Frontal cortex (tissue), 4 donors: ENCODE measurements around the gene RAB8B. TPM values are rescaled to one million over a fixed set of nuclear protein-coding genes. Genes with fewer than 3 reads are reported as not detected.

ENCODE experiments used
- DNase-seq, 2 donors: peaks; one replicate each; pipeline ENCODE4 v3.0.0; 2012; ENCODE audit warnings: low spot score in 2 of 2
- FAIRE-seq: peaks from 2 replicates; lab custom pipeline; 2012; peaks lifted over from hg19 to GRCh38; lab: Jason Lieb, UNC
- total RNA-seq: library from RNA; depleted of rRNA; stranded (reverse); fragments of >200 nt; gene quantifications from one replicate; pipeline ENCODE4 v1.2.3, GENCODE V29; 2014
- donor health status: control.
- donor health status: control.
- donor health status: control.

Gene RAB8B
- total RNA-seq, 1 donor from 2014 or later: 110 TPM

DNA sequence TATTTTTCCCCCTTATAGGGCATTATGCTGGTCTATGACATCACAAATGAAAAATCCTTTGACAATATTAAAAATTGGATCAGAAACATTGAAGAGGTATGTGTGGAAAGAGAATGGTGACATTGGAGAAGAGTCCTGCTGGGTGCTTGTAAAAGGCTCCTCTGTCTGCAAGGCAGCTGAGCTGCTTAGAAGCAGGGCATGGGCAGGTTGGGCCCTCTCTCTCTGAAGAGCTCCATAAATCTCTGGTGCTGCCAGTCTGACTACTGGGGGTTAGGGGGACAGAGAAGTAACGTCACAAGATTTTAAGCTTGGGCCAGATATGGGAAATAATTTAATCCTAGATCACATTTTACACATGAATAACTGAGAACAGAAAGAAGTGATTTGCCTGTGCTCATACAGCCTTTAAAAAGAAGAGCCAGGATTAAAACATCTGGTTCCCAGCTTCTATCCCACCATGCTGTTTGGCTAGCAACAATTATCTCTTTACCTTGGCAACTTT, 66.1 kb downstream of the RAB8B start:
- DNase-seq: no peak

DNA sequence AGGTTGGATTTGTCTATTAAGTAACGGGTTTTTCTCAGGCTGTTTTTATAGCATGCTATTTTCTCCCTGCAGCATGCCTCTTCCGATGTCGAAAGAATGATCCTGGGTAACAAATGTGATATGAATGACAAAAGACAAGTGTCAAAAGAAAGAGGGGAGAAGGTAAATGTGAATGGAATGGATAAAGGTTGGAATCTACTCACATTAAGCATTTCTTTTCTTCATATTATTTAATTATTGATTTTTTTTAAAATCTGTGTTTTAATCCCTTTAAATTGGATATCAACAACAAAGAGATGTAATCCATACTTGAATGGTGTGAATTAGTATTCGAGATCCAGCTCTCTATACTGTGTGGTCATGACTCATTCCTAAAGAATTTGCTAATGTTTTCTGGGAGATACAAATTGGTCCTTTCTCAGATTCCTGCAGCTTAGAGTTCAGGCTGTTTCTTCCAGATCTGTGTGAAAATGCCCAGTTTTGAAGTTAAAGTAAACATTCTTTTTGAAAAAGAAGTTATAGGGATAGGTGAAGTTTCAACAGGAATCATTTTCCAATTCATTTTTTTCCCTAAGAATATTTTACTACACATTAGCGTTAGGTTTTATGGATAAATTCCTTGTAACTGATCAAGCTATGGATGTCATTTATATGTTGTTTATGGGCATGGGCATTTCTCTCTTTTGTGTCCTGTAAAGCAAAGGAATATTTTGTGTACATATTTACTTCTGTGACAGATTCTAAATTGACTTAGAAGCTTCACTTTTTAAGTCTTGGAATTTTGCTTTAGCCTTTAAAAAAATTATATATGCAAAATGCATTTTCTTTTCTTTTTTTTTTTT, 67.2 kb downstream of the RAB8B start:
- DNase-seq (no peak), FAIRE-seq (no peak)

More for the DNA sequence above, 66.1 kb downstream of the RAB8B start:
- no peak for FAIRE-seq

DNA sequence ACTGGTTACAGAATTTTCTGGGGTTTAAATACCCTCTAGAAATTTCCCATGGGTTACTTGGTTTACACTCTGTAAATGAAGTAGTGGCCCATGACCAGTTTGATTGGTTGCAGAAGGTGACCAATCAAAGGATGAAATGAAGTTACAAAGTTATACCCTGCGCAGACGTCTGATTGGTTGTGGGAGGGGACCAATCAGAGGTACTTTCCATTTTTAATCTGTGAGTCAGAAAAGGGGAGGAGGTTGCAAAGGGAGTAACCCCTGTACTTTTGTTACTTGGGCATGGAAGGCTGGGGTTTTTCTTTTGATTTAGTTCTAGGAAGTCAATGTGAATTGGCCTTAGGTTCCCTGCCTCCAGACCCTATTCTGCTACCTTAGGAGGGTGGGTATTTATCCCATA, 69.3 kb downstream of the RAB8B start:
- FAIRE-seq: no peak

DNA sequence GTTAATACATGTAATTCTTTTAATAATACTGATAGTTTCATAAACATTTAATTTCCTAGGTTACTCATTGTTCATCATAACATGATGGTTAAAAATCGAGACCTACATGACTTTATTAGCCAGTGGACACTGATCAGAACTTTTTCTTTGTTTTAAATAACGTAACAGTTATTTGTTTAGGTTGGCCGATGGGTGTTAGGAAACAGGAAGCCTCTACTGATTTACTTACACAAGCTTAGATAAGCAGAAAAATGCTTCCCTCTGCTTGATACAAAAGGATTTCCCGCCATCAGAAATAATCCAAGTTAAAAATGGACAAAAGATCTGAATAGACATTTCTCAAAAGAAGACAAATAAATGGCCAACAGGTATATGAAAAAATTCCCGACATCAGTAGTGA, 71.4 kb downstream of the RAB8B start:
- DNase-seq: no peak
- no peak for FAIRE-seq

More for the DNA sequence above, 69.3 kb downstream of the RAB8B start:
- DNase-seq: no peak

DNA sequence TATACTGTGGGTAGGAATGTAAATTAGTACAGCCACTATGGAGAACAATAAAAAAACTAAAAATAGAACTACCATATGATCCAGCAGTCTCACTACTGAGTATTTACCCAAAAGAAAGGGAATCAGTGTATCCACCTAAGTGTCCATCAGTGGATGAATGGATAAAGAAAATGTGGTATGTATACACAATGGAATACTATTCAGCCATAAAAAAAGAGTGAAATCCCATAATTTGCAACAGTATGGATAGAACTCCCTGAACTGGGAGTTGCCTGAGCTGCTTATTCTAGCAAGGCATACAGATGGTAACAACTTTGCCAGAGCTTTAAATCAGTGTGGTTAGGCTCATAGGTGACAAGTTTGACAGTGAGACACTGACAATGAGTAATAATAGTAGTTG, 71.9 kb downstream of the RAB8B start:
- FAIRE-seq (no peak), DNase-seq (no peak)

DNA sequence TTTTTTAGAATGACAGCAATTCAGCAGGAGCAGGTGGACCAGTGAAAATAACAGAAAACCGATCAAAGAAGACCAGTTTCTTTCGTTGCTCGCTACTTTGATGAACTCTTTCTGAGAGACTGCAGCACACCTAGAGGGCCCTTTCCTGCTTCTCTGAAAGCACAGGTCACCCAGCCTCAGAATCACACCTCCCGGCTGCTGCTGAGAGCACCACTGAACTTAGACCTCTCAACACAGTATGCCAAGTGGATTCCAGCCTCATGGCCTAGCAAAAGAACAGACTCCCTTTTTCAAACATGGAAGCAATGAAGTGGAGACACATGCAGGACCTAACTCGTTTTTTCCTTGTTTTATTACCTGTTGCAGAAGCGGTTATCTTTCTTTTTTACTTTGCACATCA, 74.1 kb downstream of the RAB8B start:
- DNase-seq: no peak
- no peak for FAIRE-seq

DNA sequence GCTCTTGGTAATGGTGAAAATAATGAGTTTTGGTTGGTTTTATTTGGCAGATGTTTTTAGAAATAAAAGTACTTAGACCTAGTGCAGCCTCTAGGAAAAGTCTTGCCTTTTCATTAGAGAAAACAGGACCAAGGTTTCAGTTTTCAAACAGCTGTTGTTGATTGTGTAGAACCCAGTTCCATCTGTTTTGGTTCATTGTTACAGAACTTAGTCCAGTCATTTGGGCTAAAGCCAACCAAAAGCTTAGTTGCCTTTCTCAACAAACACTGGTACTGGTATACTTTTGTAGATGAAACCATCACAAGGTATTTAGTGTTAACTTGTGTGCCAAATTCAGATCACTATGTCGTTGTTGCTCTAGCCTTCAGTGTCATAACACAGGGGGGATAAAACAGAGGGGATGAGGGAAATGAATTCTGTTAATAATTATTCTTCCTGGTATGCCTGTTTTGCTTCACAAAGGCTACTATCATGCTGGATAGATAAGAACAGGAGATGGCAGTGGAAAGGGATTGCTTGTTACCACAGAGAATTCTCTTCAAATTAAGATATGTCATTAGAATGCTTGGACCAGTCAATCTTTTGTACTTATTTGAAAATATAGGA, 75.4 kb downstream of the RAB8B start:
- no peak for DNase-seq
- no peak for FAIRE-seq

DNA sequence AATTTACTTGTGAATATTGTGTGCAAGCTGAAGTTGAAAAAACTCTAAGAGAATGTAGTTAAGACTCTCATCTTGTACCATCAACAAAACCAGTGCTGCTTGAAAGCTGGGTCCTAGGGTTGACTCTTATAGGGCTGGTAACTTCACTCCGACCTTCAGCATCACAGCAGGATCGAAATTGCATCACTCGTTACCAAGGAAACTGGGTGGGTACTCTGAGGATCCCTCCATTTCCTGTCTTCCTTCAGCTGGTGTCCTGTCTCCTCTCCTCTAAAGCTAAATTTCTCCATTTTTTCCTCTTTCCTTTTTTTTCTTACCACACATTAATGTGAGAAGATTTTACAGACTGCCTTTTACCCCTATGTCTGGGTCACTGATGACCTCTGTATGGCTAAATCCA, 85.0 kb downstream of the RAB8B start:
- no peak for FAIRE-seq

DNA sequence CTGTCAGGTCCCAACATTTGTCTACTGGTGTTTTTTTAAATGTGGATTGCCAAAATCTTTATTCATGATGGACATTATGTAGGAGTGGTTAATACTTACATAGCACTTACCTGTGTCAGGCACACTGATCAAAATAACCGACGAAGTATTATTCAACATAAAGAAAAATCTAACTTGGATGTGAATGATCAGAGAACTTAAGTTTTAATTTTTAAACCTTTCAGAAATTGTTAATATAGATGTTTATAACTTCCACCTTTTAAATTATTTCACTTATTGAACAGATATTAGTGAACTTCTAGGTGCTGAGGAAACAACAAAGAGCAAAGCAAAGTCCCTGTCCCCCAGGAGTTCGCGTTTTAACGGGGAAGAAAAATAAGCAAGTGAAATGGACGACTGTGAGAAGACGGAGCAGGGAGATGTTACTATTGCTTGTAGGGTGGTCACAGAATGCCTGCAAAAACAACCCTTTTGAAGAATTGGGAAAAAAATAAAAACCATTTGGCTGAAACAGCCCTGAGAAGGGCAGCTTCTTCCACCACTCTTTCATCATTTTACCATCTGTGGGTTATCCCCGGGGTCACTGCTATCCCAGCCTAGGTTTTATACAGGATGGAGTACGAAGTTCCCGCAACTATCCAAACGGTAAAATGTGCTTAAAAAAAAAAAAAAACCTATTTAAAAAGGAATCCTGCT, 87.1 kb downstream of the RAB8B start:
- FAIRE-seq (no peak), DNase-seq (no peak)

More for the DNA sequence above, 85.0 kb downstream of the RAB8B start:
- no peak for DNase-seq

DNA sequence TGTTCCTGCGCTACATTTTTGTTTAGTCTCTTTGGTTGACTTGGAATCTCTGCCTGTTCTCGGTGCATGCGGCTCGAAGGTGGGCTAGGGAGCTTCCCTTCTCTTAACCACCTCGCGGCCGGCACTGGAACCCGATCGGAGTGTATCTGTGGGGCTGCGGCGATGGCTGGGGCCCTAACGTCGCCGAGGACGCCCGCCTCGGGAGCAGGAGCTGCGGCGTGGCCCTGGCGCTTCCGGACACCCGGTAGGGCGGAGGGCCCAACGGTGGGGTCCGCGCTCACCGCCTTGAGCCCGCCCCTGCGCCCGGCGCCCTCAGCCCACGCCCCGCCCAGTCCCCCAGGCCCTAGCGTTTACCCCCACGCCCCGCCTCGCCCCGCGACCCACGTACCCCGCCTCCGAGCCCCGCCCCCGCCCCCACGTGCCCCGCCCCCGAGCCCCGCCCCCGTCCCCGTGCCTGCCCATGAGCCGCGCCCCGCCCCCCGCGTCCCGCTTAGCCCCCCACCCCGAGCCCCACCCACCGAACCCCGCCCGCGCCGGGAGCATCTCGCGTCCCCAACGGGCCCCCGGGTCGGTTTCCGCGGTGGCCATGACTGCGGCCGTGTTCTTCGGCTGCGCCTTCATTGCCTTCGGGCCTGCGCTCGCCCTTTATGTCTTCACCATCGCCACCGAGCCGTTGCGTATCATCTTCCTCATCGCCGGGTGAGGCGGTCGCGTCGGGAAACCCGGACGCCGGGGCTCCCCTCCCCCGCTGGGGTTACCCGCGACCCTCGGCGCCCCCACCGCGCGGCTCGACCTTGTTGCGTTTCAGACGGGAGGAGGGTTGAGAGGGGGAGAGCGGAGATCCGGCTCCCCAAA, 87.9 kb downstream of the RAB8B start, which contains the start of gene APH1B:
TSS of gene APH1B (plus strand) at position 568 of the 855 bp plus-strand sequence. CDS start at position 587, 19 bp downstream.
- DNase-seq (peak; percentile 81 to 87), FAIRE-seq (no peak)

DNA sequence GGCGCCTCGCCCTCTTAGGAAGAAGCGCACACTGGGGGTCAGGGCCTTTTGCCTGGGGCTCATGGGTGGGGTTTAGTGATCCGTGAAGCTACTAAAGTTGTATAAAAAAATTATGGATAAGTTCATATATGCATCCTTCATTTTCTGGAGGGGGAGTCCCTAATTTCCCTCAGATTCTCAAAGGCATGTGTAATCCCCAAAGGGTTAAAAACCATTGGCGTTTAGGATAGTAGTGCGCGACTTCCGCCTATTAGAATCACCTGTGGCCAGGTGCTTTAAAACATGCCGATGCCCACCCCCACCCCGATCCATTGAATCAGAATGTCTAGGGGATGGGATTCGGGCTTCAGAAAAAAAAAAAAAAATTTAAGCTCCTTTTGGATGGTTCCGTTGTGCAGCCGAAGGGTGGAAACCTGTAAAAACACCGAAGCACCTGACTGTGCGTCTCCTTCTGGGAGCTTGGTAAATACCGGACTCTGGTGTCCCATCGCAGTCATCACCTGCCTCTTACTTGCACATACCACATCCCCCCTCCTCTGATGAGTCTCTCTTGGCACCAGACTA, 88.6 kb downstream of the RAB8B start:
- FAIRE-seq: no peak
- no peak for DNase-seq

DNA sequence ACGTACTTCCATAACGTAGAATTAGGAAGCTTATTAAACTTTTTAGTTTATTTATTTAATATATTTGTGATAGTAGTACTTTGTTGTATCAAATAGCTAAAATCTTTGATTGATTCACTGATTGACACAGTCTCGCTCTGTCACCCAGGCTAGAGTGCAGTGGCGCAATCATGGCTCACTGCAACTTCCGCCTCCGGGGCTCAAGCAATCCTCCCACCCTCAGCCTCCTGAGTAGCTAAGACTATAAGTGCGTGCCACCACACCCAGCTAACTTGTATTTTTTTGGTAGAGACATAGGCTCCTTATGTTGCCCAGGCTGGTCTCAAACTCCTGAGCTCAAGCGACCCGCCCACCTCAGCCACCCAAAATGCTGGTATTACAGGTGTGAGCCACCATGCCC, 93.7 kb downstream of the RAB8B start:
- no peak for DNase-seq
- no peak for FAIRE-seq

DNA sequence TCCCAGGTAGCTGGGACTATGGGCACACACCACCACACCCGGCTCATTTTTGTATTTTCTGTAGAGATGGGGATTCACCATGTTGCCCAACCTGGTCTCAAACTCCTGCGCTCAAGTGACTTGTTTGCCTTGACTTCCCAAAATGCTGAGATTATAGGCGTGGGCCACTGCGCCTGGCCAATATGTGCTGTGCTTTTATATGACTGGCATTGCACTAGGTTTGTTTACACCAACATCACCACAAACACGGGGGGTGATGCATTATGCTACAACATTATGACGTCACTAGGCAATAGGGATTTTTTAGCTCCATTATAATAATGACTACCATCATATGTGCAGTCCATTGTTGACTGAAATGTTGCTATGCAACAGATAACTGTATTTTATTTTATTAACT, 94.9 kb downstream of the RAB8B start:
- FAIRE-seq (no peak), DNase-seq (no peak)

DNA sequence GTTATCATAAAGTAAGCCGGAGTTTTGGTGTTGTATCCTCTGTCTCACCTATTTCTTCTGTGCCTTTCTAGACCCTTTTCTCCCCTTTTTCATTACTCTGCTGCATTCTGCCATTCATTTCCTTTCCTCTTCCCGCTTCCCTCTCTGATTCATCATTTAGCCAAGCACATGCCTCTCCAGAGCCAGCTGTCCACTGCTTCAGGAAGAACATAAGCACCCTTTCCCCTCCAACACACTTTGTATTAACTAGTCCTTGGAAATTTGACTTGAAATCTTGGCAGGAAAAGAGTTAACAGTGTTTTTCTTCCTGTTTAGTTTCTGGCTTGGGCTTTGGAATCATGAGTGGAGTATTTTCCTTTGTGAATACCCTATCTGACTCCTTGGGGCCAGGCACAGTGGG, 97.7 kb downstream of the RAB8B start:
- FAIRE-seq: no peak
- DNase-seq: no peak

DNA sequence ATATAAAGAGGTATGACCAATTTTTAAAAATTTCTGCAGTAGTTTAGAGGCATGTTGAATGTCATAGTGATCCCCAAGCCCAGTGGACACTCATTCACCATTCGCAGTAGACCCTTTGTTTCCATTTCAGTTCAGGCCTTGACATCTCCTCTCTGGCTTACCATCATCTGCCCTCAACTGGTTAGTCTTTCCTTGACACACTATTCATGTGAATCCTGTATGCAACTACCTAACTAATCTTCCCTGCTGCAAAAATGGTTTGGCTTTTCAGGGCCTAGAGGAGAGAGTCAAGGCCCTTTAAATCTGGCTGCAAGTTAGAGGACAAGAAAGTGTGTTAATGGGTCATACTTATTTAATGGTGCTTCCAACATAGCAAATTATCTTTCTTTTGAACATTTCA, 98.9 kb downstream of the RAB8B start:
- DNase-seq (no peak), FAIRE-seq (no peak)

DNA sequence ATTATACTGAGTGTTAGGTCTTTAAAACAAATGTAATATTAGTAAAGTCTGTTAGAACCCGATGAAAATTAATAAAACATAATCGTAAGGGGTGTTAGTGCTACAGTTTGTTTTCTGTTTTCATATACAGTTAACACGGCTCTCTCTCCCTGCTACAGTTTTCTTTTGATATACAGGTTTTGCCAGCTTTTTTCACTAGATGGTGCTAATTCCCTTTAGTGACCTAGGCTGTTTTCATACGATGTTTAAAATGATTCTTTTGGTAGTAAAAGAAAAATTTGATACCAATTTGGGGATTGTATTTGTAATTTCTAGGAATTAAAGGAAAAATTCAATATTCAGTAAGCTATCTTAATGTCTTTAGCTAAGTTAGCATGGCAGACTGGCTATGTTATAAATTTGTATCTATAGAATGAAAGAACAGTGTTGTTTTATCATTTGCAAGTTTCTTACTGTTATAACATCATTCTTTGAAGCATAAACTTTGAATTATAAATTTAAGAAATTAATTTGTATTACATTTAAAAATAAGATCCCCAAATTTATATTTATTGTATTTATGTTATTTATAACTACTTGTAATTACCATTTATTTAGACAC, 99.5 kb downstream of the RAB8B start:
- DNase-seq (peak; percentile 30 to 47), FAIRE-seq (peak; percentile 93)

DNA sequence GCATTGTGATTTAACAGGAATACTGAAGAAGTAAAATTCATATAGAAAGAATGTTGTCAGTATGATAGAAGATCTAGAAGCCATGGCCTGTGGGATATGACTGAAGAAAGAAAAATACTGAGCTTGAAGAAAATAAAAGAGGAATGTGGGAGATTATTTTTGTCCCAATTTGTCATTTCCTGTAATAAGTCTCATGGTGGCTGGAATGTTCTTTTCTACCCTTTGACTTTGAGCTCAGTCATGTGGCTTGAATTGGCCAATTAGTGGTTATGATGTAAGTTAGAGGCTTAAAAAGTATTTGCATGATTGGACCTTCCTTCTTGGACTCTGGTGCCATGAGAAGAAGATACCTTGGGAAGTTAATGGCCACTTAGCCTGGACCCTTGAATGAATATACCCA, 102.1 kb downstream of the RAB8B start:
- FAIRE-seq (no peak), DNase-seq (no peak)

DNA sequence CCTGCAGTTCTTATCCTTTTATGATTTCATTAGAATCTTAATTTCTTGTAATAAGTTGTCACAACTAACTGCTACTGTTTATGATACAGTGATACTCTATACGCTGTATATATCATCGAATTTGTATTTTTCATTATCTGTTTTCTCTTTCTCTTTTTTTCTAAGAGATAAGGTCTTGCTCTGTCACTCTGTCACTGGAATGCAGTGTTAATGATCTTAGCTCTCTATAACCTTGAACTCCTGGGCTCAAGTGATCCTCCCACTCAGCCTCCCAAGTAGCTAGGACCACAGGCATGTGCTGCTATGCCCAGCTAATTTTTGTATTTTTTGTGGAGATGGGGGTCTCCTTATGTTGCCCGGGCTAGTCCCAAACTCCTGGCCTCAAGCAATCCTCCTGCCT, 102.8 kb downstream of the RAB8B start:
- no peak for FAIRE-seq
- no peak for DNase-seq

DNA sequence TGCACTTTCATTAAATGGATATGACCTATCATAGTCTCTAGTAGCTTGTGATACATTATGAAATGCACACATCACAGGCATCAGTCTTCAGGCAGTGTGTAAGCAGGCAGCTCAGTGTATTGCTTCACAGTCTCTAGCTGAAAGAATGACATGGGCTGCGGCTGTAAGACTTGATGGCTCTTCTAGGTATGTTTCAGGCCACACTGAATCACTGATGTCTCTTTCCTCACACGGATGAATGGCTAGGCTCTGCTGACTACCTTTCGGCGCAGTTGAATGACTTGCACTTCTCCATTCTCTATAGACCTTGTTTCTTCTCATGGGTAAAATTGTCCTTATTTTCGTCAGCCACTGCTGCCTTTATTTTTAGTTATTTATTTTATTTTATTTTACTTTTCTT, 103.4 kb downstream of the RAB8B start:
- FAIRE-seq (no peak), DNase-seq (no peak)
